Neutrophil (primary cell): ENCODE results near the gene PASK.
"Not testable (repeated sequence)": the region's sequence is repeated elsewhere in the genome, so short reads cannot be mapped to it uniquely, and the experiment has no call there.

Experiments used
- H3K27ac ChIP-seq: fragments of 200-600 bp; sonication (generic); 2 replicates; pipeline ENCODE4 v1.5.1; 2016; ENCODE audit warnings: mild to moderate bottlenecking, moderate library complexity
- H3K27me3 ChIP-seq: fragments of 200-600 bp; sonication (generic); 2 replicates; pipeline ENCODE4 v1.6.0; 2016; ENCODE audit warnings: mild to moderate bottlenecking
- H3K36me3 ChIP-seq: fragments of 200-600 bp; sonication (generic); 2 replicates; pipeline ENCODE4 v1.5.1; 2017
- H3K4me1 ChIP-seq, 2 experiments: fragments of 200-600 bp in 1 of 2; sonication (generic) in 1 of 2; 1 replicate in 1 of 2; 2 replicates in 1 of 2; pipeline versions ENCODE4 v1.5.1 to v1.6.1; 2013 to 2016; ENCODE audit warnings: low read depth in 1 of 2, low read length in 1 of 2, mild to moderate bottlenecking in 1 of 2, moderate library complexity in 1 of 2; ENCODE audit not compliant: control insufficient read depth in 1 of 2, insufficient read depth in 1 of 2
- H3K4me3 ChIP-seq, 2 experiments: fragments of 200-600 bp in 1 of 2; sonication (generic) in 1 of 2; 1 replicate in 1 of 2; 2 replicates in 1 of 2; pipeline ENCODE4 v1.5.1; 2013 to 2016; ENCODE audit warnings: low read depth in 1 of 2, low read length in 1 of 2, mild to moderate bottlenecking in 1 of 2, moderate library complexity in 1 of 2
- H3K9me3 ChIP-seq: fragments of 200-600 bp; sonication (generic); 2 replicates; pipeline ENCODE4 v1.5.1; 2016
- TF ChIP-seq, protein P1 (sequence below): fragments of 200-600 bp; sonication (generic); IDR thresholded peaks from 2 replicates; pipeline ENCODE4 v1.5.1; 2016; ENCODE audit warnings: antibody characterized with exemption

PASK gene

DNA sequence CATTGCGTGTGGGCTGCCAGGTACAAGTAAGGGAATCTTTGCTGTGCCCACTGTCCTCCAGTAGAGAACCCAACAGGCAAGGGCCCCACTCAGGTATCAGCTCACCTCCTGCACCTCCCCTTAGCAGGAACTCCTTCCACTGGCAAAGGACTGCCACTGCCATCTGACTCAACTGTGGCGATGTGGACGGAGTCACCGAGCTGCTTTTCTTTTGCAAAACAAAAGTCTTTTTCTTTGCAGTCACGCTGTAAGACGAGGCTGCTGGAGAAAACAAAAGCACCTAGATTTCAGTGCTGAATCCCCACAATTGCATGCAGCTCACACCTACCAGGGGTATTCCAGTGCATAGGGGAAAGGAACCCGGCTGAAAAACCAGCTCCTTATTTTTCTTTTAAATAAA is 55.1 kb downstream of the PASK start:
- no peaks in the 10 kb centered on the region for H3K27me3 ChIP-seq
- TF ChIP-seq, protein P1, sequence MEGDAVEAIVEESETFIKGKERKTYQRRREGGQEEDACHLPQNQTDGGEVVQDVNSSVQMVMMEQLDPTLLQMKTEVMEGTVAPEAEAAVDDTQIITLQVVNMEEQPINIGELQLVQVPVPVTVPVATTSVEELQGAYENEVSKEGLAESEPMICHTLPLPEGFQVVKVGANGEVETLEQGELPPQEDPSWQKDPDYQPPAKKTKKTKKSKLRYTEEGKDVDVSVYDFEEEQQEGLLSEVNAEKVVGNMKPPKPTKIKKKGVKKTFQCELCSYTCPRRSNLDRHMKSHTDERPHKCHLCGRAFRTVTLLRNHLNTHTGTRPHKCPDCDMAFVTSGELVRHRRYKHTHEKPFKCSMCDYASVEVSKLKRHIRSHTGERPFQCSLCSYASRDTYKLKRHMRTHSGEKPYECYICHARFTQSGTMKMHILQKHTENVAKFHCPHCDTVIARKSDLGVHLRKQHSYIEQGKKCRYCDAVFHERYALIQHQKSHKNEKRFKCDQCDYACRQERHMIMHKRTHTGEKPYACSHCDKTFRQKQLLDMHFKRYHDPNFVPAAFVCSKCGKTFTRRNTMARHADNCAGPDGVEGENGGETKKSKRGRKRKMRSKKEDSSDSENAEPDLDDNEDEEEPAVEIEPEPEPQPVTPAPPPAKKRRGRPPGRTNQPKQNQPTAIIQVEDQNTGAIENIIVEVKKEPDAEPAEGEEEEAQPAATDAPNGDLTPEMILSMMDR: no peak
- H3K9me3 ChIP-seq: no peaks in the 10 kb centered on the region
- no peak overlapping the region for H3K4me3 ChIP-seq
- no peaks in the 10 kb centered on the region for H3K4me1 ChIP-seq
- H3K36me3 ChIP-seq: peaks cover 93% of the 10 kb centered on the region
- no peak overlapping the region for H3K27ac ChIP-seq

- peaks cover 93% of the 10 kb centered on the region for H3K36me3 ChIP-seq
- not testable (repeated sequence) for H3K27ac ChIP-seq, H3K4me1 ChIP-seq, H3K27me3 ChIP-seq, H3K9me3 ChIP-seq, H3K4me3 ChIP-seq
These were observed 56.0 kb downstream of the PASK start for GRCh38 chr2:241093133-241093781.

DNA sequence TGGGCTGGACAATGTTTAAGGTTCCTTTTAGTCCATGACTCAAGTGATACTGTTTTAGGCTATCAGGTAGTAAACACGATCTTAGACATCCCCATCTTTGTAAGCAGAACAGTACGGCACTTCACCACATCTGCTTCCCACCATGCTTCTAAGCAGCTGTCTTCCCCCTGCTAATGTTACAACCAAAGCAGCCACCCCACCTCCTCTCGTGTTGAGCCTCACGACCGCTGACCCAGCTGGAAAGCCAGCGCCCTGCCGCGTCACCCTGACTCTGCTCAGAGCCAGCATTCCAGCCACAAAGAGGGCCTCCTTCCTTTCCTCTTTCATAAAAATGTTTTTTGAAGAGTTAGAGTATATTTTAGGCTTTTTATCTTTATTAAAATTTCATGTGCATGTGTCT is 56.6 kb downstream of the PASK start:
- Histone ChIP-seq H3K27me3 (no peaks in the 10 kb centered on the region), H3K9me3 (no peaks in the 10 kb centered on the region), H3K4me3 (no peak overlapping the region), H3K4me1 (no peaks in the 10 kb centered on the region), H3K27ac (no peak overlapping the region), H3K36me3 (peaks cover 93% of the 10 kb centered on the region)
- TF ChIP-seq, protein P1: no peak

DNA sequence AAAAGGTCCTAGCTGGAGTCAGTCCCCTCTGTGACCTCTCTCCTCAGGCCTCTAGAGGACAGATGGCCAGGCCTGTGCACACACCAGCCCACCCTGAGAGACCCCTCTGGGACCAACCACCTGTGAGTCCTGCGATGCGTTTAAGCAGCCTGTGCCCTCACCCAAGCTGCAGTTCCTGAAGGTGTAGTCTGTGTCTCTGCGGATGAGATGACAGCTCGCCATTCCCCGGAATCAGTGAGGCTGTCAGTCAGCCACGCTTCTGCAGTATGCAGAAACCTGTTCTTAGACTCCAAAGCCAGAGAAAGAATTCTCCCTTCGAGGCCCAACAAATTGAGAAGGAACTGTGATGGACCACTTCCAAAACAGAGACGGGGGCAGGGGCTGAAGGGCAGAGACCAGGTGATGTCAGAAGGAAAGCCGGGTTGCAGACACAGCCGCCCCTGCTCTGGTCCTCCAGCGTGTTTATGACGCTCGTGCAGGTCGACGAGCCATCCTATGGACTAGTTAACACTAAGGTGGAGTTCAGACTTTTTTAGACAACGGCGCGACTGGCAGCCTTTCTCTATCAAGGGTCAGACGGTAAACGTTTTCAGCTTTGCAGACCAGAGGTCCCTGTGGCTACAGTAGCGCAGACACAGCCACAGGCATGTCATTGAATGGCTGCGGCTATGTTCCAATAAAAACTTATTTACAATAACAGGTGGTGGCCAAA is 57.4 kb downstream of the PASK start:
- H3K9me3 ChIP-seq: no peaks in the 10 kb centered on the region
- H3K27me3 ChIP-seq: no peaks in the 10 kb centered on the region
- TF ChIP-seq, protein P1: no peak
- H3K4me3 ChIP-seq: no peak overlapping the region
- H3K27ac ChIP-seq: no peak overlapping the region
- no peaks in the 10 kb centered on the region for H3K4me1 ChIP-seq
- peaks cover 93% of the 10 kb centered on the region for H3K36me3 ChIP-seq

- H3K27ac ChIP-seq: no peak overlapping the region
- no peaks in the 10 kb centered on the region for H3K4me1 ChIP-seq
- peaks cover 93% of the 10 kb centered on the region for H3K36me3 ChIP-seq
- TF ChIP-seq, protein P1: no peak
- no peaks in the 10 kb centered on the region for H3K27me3 ChIP-seq
- H3K9me3 ChIP-seq: no peaks in the 10 kb centered on the region
- no peak overlapping the region for H3K4me3 ChIP-seq
These were observed 58.1 kb downstream of the PASK start for GRCh38 chr2:241091201-241091600.
